Astrocyte of the cerebellum (primary cell): ENCODE results near the gene ZNF609.
A peak's percentile ranks its signal among the peaks of the same experiment; 100 is the strongest.

Experiments
- DNase-seq: peaks from one replicate; pipeline ENCODE4 v3.0.0-alpha.2; 2011; ENCODE audit warnings: low read depth
- H3K4me3 ChIP-seq: 2 replicates; pipeline ENCODE4 v1.5.1; 2011; ENCODE audit warnings: mild to moderate bottlenecking, low read depth, low read length, moderate library complexity
- in situ Hi-C: cut with HindIII; loops from 2 replicates; pipeline ENCODE4 v1.10.0; 2017; ENCODE audit warnings: low sequenced_read_pairs
- TF ChIP-seq, protein P1 (sequence below): IDR thresholded peaks from 2 replicates; pipeline ENCODE4 v1.5.1; 2012; ENCODE audit warnings: low read length, low read depth, moderate library complexity, mild to moderate bottlenecking; ENCODE audit errors: missing control alignments

The ZNF609 gene

DNA sequence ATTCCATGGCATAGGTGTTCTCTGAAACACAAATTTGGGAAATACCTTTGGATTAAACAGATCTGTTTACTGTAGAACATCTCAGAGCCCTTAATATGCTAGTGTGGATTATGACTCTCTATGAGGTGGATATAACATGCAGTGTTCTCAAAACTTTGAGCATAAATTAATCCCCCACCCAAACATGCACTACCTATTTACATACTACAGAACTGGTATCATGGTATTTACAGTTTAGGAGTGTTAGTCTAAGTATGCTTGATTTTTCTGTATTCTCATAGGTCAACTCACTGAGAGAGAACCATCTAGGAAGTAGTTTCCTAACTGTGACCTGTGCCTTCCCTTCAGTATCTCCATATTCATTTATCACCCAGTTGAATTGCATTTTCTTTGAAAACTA, 30.9 kb upstream of the ZNF609 start:
- DNase-seq: no peak
- in situ Hi-C loops: no loop called here
- no peak overlapping the region for H3K4me3 ChIP-seq
- TF ChIP-seq, protein P1, sequence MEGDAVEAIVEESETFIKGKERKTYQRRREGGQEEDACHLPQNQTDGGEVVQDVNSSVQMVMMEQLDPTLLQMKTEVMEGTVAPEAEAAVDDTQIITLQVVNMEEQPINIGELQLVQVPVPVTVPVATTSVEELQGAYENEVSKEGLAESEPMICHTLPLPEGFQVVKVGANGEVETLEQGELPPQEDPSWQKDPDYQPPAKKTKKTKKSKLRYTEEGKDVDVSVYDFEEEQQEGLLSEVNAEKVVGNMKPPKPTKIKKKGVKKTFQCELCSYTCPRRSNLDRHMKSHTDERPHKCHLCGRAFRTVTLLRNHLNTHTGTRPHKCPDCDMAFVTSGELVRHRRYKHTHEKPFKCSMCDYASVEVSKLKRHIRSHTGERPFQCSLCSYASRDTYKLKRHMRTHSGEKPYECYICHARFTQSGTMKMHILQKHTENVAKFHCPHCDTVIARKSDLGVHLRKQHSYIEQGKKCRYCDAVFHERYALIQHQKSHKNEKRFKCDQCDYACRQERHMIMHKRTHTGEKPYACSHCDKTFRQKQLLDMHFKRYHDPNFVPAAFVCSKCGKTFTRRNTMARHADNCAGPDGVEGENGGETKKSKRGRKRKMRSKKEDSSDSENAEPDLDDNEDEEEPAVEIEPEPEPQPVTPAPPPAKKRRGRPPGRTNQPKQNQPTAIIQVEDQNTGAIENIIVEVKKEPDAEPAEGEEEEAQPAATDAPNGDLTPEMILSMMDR: no peak

DNA sequence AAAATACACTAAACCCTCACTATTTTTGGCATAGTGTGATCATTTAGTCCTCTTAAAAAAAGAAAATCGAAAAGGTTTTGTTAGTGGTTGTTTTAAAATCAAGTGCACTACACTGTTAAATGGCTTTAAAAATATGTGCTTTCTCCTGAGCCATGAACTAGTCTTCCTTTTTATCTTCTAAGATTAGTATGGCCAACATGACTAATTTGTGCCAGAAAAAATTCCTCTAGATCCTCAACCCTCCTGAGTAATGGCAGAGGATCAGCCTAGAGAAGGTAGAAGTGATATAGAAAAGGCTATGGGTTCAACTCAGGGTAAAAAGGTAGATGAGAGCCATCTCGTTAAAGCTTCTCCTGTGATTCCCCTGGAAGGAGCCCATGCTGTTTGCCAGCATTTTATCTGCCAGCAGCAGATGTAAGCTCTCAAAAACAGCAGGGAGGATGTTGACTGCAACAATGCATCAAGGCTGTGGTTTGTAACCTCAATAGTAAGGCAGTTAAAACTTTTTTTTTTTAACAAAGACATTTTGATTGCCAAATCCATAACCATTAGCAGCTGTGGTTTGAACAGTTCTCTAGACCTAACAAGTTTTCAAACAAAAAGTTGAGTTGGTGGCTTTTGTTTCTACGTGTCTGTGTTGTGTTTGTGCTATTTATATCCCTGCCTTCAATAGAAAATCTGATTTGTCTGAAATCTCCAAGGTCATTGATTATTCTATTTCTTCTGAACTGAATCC, 30.2 kb upstream of the ZNF609 start:
- H3K4me3 ChIP-seq: no peak overlapping the region
- TF ChIP-seq, protein P1: no peak
- DNase-seq: peak; percentile 98
- in situ Hi-C loops: loop anchor here (5.0 kb wide), 1 partner anchor 87 kb away; no protein-coding TSS in a partner anchor

DNA sequence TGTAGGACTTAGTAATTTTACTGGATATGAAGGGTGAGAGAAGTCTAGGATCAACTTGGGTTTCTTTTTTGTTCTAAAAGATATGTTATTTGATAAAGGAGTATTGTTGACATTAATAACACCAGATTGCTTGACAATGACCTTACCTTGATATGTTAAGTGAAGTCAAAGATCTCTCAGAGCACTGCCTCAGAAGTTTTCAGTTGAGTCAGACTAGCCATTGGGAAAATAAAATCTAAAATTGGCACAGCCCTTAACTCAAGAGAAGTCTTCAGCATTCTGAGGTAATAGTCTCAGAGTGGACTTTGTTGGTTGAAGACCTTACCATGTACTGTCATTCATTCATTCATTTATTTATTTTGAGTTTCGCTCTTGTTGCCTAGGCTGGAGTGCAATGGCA, 22.4 kb upstream of the ZNF609 start:
- no peak overlapping the region for H3K4me3 ChIP-seq
- DNase-seq: no peak
- TF ChIP-seq, protein P1: no peak
- in situ Hi-C loops: no loop called here

DNA sequence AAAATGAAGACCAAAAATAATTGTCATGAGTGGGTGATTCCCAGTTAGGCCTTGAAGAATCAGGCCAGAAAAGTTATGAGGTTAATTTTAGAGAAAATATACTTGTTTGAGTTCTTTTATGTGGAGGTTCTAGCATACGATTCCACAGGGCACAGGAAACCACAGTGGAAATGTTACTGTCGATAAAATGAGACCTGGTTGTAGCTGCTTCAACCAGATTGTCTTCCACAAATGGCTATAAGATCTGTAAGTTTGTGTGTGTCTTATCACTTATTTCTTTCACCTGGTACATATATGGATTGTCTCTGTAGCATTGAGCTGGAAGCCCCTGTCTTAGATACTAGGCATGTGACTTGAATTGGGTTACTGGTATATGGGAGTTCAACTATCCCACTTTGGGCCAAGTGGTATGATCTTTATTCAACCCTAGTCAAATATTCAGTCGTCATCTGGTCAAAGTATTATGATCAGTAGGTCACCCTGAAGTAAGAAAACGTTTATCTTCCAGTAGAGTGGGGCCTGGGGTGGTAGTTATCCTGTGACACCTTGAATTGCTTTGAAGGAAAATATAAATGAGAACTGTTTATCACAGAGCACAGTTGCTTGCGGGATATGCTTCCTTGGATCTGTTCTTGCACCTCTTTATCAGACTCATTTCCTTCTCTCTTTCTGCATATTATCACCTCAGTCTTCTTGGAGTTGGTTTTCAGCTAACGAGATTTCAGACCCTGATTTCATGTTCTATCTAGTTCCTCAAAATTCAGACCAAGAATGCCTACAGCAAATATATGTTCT, 21.5 kb upstream of the ZNF609 start:
- in situ Hi-C loops: no loop called here
- TF ChIP-seq, protein P1: no peak
- DNase-seq: no peak
- H3K4me3 ChIP-seq: no peak overlapping the region

DNA sequence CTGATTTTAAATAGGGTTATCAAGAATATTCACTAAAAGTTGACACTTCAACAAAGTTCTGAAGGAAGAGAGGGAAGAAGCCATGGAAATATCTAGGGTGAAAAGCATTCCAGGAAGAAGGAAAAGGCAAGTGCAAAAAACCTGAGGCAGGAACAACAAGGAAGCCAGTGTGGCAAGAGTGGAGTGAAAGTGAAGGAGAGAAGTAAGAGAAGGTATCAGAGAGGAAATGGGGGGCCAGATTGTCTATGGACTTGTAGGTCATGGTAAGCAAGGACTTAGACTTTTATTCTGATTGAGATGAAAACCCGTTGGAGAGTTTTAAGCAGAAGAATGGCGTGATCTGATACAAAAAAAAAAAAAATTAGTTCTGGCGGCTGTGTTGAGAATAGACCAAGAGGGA, 18.5 kb upstream of the ZNF609 start:
- TF ChIP-seq, protein P1: no peak
- no peak overlapping the region for H3K4me3 ChIP-seq
- in situ Hi-C loops: no loop called here
- DNase-seq: no peak

DNA sequence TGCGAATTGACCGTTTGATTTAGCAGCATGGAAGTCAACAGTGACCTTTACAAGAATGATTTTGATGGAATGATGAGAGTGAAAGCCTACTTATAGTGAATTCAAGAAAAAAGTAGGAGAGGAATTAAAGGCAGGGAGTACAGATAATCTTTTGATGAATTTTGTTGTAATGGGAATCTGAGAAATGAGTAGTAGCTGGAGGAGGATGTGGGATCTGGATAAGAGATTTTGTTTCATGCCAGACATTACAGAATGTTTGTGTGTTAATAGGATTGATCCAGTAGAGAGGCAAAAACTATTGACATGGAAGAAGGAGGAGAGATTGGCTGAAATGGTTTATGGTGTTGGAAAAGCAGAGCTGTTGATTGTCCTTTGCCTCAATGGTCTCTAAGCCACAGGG, 17.4 kb upstream of the ZNF609 start:
- in situ Hi-C loops: no loop called here
- no peak overlapping the region for H3K4me3 ChIP-seq
- TF ChIP-seq, protein P1: no peak
- DNase-seq: no peak
